Measurements from ENCODE around the gene NUDT1.

GRCh38 chr7:2230882-2231281, 11.1 kb upstream of the NUDT1 start:
- no peak for TF ChIP-seq CTCF (IDR thresholded peaks at IDR 0.05; ENCODE audit: insufficient read depth, low read depth, low read length)
- TF ChIP-seq EZH2 (IDR thresholded peaks at IDR 0.05; ENCODE audit: insufficient read depth, low read length) = no peak

All from astrocyte (in vitro differentiated cells and primary cell).